ENCODE results near the gene FOXO6.

GRCh38 chr1:41397020-41397419 lies 35.8 kb downstream of the FOXO6 start:
- TF ChIP-seq CTCF (IDR thresholded peaks at IDR 0.05) (no peak), POLR2A (IDR thresholded peaks at IDR 0.05) (no peak)
